GM23338 (cell line): ENCODE data around the gene PTPN6. TPM values are rescaled to one million over a fixed set of nuclear protein-coding genes. Genes with fewer than 3 reads are reported as not detected.

Experiments used
- ATAC-seq: fragments of 200-7000 bp; cut with Tn5 transposase; 3 replicates; pipeline ENCODE4 v1.9.1; 2020
- DNase-seq: peaks from one replicate; pipeline ENCODE4 v3.0.0-alpha.2; 2015; ENCODE audit warnings: low spot score
- H2AFZ ChIP-seq: fragments of 200-600 bp; sonication (generic); 2 replicates; pipeline ENCODE4 v1.8.0; 2016; ENCODE audit warnings: antibody characterized with exemption, mild to moderate bottlenecking, moderate library complexity
- H3F3A ChIP-seq: fragments of 200-600 bp; sonication (generic); replicated peaks from 2 replicates; pipeline ENCODE4 v1.8.0; 2017; ENCODE audit warnings: antibody characterized with exemption, mixed run types, low read depth
- H3K27ac ChIP-seq: fragments of 200-600 bp; sonication (generic); 2 replicates; pipeline ENCODE4 v1.6.1; 2016; ENCODE audit warnings: low read depth
- H3K27me3 ChIP-seq: fragments of 200-600 bp; sonication (generic); 2 replicates; pipeline ENCODE4 v1.8.0; 2016; ENCODE audit warnings: mild to moderate bottlenecking, mixed run types, moderate library complexity; ENCODE audit not compliant: insufficient read depth
- H3K36me3 ChIP-seq: fragments of 200-600 bp; sonication (generic); 2 replicates; pipeline ENCODE4 v1.8.0; 2016; ENCODE audit warnings: mild to moderate bottlenecking; ENCODE audit not compliant: insufficient read depth
- H3K4me1 ChIP-seq: fragments of 200-600 bp; sonication (generic); 2 replicates; pipeline ENCODE4 v1.8.0; 2016; ENCODE audit warnings: mild to moderate bottlenecking, moderate library complexity; ENCODE audit not compliant: insufficient read depth
- H3K4me2 ChIP-seq: fragments of 200-600 bp; sonication (generic); 2 replicates; pipeline ENCODE4 v1.7.1; 2017; ENCODE audit warnings: mixed run types
- H3K4me3 ChIP-seq: fragments of 200-600 bp; sonication (generic); 2 replicates; pipeline ENCODE4 v1.6.1; 2016; ENCODE audit warnings: mixed run types
- H3K79me2 ChIP-seq: fragments of 200-600 bp; sonication (generic); replicated peaks from 2 replicates; pipeline ENCODE4 v1.8.0; 2017; ENCODE audit warnings: mild to moderate bottlenecking; ENCODE audit not compliant: insufficient read depth
- H3K9me2 ChIP-seq: fragments of 200-600 bp; sonication (generic); 2 replicates; pipeline ENCODE4 v1.8.0; 2017; ENCODE audit not compliant: insufficient read depth
- H4K20me1 ChIP-seq: fragments of 200-600 bp; sonication (generic); replicated peaks from 2 replicates; pipeline ENCODE4 v1.8.0; 2017; ENCODE audit warnings: mild to moderate bottlenecking; ENCODE audit not compliant: insufficient read depth
- H3K27ac Mint-ChIP-seq: 2 replicates; pipeline ENCODE4 v1.8.0; 2020; ENCODE audit warnings: inconsistent platforms, mild to moderate bottlenecking, moderate library complexity, mixed read lengths
- H3K27me3 Mint-ChIP-seq: 3 replicates; pipeline ENCODE4 v1.8.0; 2022; ENCODE audit warnings: low read depth, mild to moderate bottlenecking, moderate library complexity, mixed read lengths, inconsistent platforms; ENCODE audit not compliant: insufficient read depth, poor library complexity
- H3K36me3 Mint-ChIP-seq: 3 replicates; pipeline ENCODE4 v1.8.0; 2021; ENCODE audit warnings: low read depth, mild to moderate bottlenecking, inconsistent platforms, moderate library complexity, mixed read lengths
- H3K4me1 Mint-ChIP-seq: 3 replicates; pipeline ENCODE4 v1.8.0; 2020; ENCODE audit warnings: mild to moderate bottlenecking, inconsistent platforms, mixed read lengths
- H3K4me3 Mint-ChIP-seq: 3 replicates; pipeline ENCODE4 v1.8.0; 2021; ENCODE audit warnings: moderate library complexity, mild to moderate bottlenecking, inconsistent platforms, mixed read lengths
- H3K9me3 Mint-ChIP-seq: 3 replicates; pipeline ENCODE4 v1.8.0; 2020; ENCODE audit warnings: moderate library complexity, mild to moderate bottlenecking, inconsistent platforms, mixed read lengths
- CREB1 ChIP-seq: fragments of 250-450 bp; sonication (Bioruptor Pico); IDR thresholded peaks from 2 replicates; pipeline ENCODE4 v1.5.0; 2020; ENCODE audit warnings: low read depth, mild to moderate bottlenecking, moderate library complexity
- EZH2 ChIP-seq: fragments of 200-600 bp; sonication (generic); IDR thresholded peaks from one replicate; pipeline ENCODE4 v1.8.0; 2017; ENCODE audit warnings: antibody characterized with exemption, mild to moderate bottlenecking, low read depth; ENCODE audit not compliant: unreplicated experiment
- JUNB ChIP-seq: IDR thresholded peaks from one replicate; pipeline ENCODE4 v1.6.1; 2016; ENCODE audit warnings: antibody characterized with exemption; ENCODE audit not compliant: unreplicated experiment
- NANOG ChIP-seq: IDR thresholded peaks from 2 replicates; pipeline ENCODE4 v1.6.1; 2016; ENCODE audit warnings: antibody characterized with exemption, borderline replicate concordance
- POLR2AphosphoS5 ChIP-seq: IDR thresholded peaks from 2 replicates; pipeline ENCODE4 v1.6.1; 2016; ENCODE audit warnings: antibody characterized with exemption, low read depth
- ZNF331 ChIP-seq: fragments of 250-450 bp; sonication (Bioruptor Pico); IDR thresholded peaks from 2 replicates; pipeline ENCODE4 v1.5.0; 2020; ENCODE audit warnings: low read depth, mild to moderate bottlenecking, moderate library complexity
- polyA plus RNA-seq: library from polyadenylated mRNA; unstranded; fragments of >200 nt; fragmentation: Nextera tagmentation; extraction: Ambion mirVana; gene quantifications from 2 replicates; pipeline ENCODE4 v1.2.1, GENCODE V29; 2016
- total RNA-seq: library from RNA; depleted of rRNA; stranded (reverse); fragments of >200 nt; shearing (Covaris generic); gene quantifications from 2 replicates; pipeline ENCODE4 v1.2.3, GENCODE V29; 2014
- TF ChIP-seq, protein P1 (sequence below): IDR thresholded peaks from 2 replicates; pipeline ENCODE4 v1.6.1; 2016; ENCODE audit warnings: antibody characterized with exemption
- TF ChIP-seq, protein P2 (sequence below), 2 experiments: fragments of 200-600 bp in 1 of 2; sonication (generic) in 1 of 2; conservative IDR thresholded peaks; 2 replicates each; pipeline versions ENCODE4 v1.5.1 to v1.6.1; 2016 to 2017; ENCODE audit warnings: antibody characterized with exemption in 2 of 2, low read depth in 2 of 2, mild to moderate bottlenecking in 2 of 2, moderate library complexity in 1 of 2
- TF ChIP-seq, protein P3 (sequence below): IDR thresholded peaks from one replicate; pipeline ENCODE4 v1.6.1; 2018; ENCODE audit warnings: antibody characterized with exemption; ENCODE audit not compliant: unreplicated experiment

Gene PTPN6
- total and polyA plus RNA-seq, 2 experiments from 2014 or later = 25.3 to 35.4 TPM

DNA sequence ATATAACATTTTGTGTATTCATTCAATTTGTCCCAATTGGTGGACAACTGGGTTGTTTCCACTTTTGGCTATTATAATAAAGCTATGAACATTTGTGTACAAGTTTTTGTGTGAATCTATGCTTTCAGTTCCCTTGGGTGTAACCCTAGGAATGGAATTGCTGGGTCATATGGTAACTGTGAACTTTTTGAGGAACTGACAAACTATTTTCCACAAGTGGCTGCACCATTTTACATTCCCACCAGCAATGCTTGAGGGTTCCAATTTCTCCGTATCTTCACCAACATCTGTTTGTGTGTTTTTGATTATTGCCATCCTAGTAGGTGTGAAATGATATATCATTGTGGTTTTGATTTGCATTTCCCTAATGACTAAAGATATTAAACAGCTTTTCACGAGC, 54.2 kb downstream of the PTPN6 start:
- H3K9me2 ChIP-seq = no peaks in the 10 kb centered on the region
- H3K27ac ChIP-seq = no peak overlapping the region
- H3K27me3 Mint-ChIP-seq = peaks cover 3% of the 10 kb centered on the region
- H2AFZ ChIP-seq = no peak overlapping the region
- no peak overlapping the region for H3K4me2 ChIP-seq
- ATAC-seq (no peak), DNase-seq (no peak)
- H3K4me3 Mint-ChIP-seq = no peak overlapping the region
- no peaks in the 10 kb centered on the region for H3F3A ChIP-seq
- TF ChIP-seq, protein P1, sequence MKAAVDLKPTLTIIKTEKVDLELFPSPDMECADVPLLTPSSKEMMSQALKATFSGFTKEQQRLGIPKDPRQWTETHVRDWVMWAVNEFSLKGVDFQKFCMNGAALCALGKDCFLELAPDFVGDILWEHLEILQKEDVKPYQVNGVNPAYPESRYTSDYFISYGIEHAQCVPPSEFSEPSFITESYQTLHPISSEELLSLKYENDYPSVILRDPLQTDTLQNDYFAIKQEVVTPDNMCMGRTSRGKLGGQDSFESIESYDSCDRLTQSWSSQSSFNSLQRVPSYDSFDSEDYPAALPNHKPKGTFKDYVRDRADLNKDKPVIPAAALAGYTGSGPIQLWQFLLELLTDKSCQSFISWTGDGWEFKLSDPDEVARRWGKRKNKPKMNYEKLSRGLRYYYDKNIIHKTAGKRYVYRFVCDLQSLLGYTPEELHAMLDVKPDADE = no peak
- TF ChIP-seq NANOG (no peak), EZH2 (no peak), POLR2AphosphoS5 (no peak)
- H3K36me3 Mint-ChIP-seq = no peaks in the 10 kb centered on the region
- no peak overlapping the region for H3K27ac Mint-ChIP-seq
- no peaks in the 10 kb centered on the region for H3K9me3 Mint-ChIP-seq
- H3K36me3 ChIP-seq = no peaks in the 10 kb centered on the region; the same call in 1 of the 2 replicates
- H4K20me1 ChIP-seq = peaks cover 14% of the 10 kb centered on the region; the same call in 1 of the 2 replicates
- H3K4me3 ChIP-seq = no peak overlapping the region
- no peaks in the 10 kb centered on the region for H3K4me1 Mint-ChIP-seq
- H3K4me1 ChIP-seq = no peaks in the 10 kb centered on the region
- no peaks in the 10 kb centered on the region for H3K27me3 ChIP-seq
- H3K79me2 ChIP-seq = peaks cover 21% of the 10 kb centered on the region; the same call in 1 of the 2 replicates

DNA sequence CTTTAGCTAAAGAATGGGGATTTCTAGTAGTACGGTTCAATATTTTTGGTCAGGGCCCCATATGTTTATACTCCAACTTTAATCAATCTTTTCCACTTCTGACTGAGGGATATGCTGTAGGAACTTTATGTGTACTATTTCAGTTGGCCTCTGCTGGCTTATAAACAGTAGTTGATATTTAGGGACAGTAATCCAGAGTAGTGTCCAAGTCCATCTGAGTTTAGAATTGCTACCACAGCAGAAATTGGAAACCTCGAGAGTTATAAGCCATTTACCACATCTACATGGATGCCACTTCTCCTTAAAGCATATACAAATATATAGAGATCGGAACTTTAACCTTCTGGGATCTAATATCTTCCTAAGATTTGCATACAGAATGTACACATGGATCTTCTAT, 55.5 kb downstream of the PTPN6 start:
- Histone ChIP-seq H2AFZ (no peak overlapping the region), H3K27ac (no peak overlapping the region), H3K4me1 (no peaks in the 10 kb centered on the region), H3K27me3 (no peaks in the 10 kb centered on the region), H3K9me2 (no peaks in the 10 kb centered on the region), H3K4me3 (no peak overlapping the region), H4K20me1 (peaks cover 15% of the 10 kb centered on the region; the same call in 1 of the 2 replicates), H3F3A (no peaks in the 10 kb centered on the region), H3K4me2 (no peak overlapping the region), H3K36me3 (no peaks in the 10 kb centered on the region; the same call in 1 of the 2 replicates), H3K79me2 (peaks cover 24% of the 10 kb centered on the region; the same call in 1 of the 2 replicates)
- Mint-ChIP-seq H3K27ac (no peak overlapping the region), H3K4me3 (no peak overlapping the region), H3K27me3 (peaks cover 2% of the 10 kb centered on the region), H3K4me1 (no peaks in the 10 kb centered on the region), H3K36me3 (no peaks in the 10 kb centered on the region), H3K9me3 (no peaks in the 10 kb centered on the region)
- DNase-seq = no peak
- ATAC-seq = no peak
- TF ChIP-seq, protein P1 = no peak
- TF ChIP-seq ZNF331 (no peak), EZH2 (no peak), JUNB (no peak), CREB1 (CRISPR knock-in tag) (no peak)
- TF ChIP-seq, protein P2, sequence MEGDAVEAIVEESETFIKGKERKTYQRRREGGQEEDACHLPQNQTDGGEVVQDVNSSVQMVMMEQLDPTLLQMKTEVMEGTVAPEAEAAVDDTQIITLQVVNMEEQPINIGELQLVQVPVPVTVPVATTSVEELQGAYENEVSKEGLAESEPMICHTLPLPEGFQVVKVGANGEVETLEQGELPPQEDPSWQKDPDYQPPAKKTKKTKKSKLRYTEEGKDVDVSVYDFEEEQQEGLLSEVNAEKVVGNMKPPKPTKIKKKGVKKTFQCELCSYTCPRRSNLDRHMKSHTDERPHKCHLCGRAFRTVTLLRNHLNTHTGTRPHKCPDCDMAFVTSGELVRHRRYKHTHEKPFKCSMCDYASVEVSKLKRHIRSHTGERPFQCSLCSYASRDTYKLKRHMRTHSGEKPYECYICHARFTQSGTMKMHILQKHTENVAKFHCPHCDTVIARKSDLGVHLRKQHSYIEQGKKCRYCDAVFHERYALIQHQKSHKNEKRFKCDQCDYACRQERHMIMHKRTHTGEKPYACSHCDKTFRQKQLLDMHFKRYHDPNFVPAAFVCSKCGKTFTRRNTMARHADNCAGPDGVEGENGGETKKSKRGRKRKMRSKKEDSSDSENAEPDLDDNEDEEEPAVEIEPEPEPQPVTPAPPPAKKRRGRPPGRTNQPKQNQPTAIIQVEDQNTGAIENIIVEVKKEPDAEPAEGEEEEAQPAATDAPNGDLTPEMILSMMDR (conservative IDR thresholded peaks at IDR 0.05; ENCODE audit: low read depth in 2 of 2) = no peak
- TF ChIP-seq, protein P3, sequence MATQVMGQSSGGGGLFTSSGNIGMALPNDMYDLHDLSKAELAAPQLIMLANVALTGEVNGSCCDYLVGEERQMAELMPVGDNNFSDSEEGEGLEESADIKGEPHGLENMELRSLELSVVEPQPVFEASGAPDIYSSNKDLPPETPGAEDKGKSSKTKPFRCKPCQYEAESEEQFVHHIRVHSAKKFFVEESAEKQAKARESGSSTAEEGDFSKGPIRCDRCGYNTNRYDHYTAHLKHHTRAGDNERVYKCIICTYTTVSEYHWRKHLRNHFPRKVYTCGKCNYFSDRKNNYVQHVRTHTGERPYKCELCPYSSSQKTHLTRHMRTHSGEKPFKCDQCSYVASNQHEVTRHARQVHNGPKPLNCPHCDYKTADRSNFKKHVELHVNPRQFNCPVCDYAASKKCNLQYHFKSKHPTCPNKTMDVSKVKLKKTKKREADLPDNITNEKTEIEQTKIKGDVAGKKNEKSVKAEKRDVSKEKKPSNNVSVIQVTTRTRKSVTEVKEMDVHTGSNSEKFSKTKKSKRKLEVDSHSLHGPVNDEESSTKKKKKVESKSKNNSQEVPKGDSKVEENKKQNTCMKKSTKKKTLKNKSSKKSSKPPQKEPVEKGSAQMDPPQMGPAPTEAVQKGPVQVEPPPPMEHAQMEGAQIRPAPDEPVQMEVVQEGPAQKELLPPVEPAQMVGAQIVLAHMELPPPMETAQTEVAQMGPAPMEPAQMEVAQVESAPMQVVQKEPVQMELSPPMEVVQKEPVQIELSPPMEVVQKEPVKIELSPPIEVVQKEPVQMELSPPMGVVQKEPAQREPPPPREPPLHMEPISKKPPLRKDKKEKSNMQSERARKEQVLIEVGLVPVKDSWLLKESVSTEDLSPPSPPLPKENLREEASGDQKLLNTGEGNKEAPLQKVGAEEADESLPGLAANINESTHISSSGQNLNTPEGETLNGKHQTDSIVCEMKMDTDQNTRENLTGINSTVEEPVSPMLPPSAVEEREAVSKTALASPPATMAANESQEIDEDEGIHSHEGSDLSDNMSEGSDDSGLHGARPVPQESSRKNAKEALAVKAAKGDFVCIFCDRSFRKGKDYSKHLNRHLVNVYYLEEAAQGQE = no peak
